ENCODE results near the gene MYO15B. TPM values are rescaled to one million over a fixed set of nuclear protein-coding genes. Genes with fewer than 3 reads are reported as not detected.

Gene MYO15B
- total and polyA plus RNA-seq, 2 donors (not counting 3 experiments of a cell fraction or from before 2014, with no cell fraction given) = 10.2 to 87.8 TPM

GRCh38 chr17:75619506-75620431 is 32.2 kb downstream of the MYO15B start:
- no peak overlapping the region for H3K27ac ChIP-seq (ENCODE audit: insufficient read depth, low read depth, low read length)
- no peaks in the 10 kb centered on the region for H3K27me3 ChIP-seq (ENCODE audit: control insufficient read depth in 2 of 2, insufficient read depth in 2 of 2, low read length in 2 of 2)
- ChIA-PET CTCF (interaction anchor here (0.5 to 3.9 kb wide), 11 partner anchors 8 to 172 kb away, joined by 3 to 92 read pairs (median 8); partner anchors contain the start of gene SMIM5), POLR2A (no interaction called here)
- TF ChIP-seq FOS (IDR thresholded peaks at IDR 0.05; ENCODE audit: borderline replicate concordance, insufficient read depth, low read length) (no peak), POLR2A (IDR thresholded peaks at IDR 0.05; ENCODE audit: low read depth, low read length) (no peak), MYC (IDR thresholded peaks at IDR 0.05; ENCODE audit: low read depth, low read length) (no peak), GATA2 (IDR thresholded peaks at IDR 0.05; ENCODE audit: insufficient read depth, insufficient read length, low read depth, low read length) (no peak), POLR2AphosphoS5 (IDR thresholded peaks at IDR 0.05; ENCODE audit: insufficient read depth, low read depth, low read length) (no peak), EZH2 (IDR thresholded peaks at IDR 0.05; ENCODE audit: borderline replicate concordance, low read depth, low read length, severe bottlenecking) (no peak)
- TF ChIP-seq, protein P1, sequence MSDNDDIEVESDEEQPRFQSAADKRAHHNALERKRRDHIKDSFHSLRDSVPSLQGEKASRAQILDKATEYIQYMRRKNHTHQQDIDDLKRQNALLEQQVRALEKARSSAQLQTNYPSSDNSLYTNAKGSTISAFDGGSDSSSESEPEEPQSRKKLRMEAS (IDR thresholded peaks at IDR 0.05; ENCODE audit: insufficient read depth, insufficient read length) = no peak
- TF ChIP-seq, protein P2, sequence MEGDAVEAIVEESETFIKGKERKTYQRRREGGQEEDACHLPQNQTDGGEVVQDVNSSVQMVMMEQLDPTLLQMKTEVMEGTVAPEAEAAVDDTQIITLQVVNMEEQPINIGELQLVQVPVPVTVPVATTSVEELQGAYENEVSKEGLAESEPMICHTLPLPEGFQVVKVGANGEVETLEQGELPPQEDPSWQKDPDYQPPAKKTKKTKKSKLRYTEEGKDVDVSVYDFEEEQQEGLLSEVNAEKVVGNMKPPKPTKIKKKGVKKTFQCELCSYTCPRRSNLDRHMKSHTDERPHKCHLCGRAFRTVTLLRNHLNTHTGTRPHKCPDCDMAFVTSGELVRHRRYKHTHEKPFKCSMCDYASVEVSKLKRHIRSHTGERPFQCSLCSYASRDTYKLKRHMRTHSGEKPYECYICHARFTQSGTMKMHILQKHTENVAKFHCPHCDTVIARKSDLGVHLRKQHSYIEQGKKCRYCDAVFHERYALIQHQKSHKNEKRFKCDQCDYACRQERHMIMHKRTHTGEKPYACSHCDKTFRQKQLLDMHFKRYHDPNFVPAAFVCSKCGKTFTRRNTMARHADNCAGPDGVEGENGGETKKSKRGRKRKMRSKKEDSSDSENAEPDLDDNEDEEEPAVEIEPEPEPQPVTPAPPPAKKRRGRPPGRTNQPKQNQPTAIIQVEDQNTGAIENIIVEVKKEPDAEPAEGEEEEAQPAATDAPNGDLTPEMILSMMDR (IDR thresholded peaks at IDR 0.05; ENCODE audit: extremely low read depth in 1 of 2, insufficient read depth in 1 of 2, low read depth in 1 of 2, low read length in 2 of 2) = peak; percentile 56 to 81
- no peaks in the 10 kb centered on the region for H3K79me2 ChIP-seq (ENCODE audit: control insufficient read depth, insufficient read depth, low read length)
- dilution Hi-C loops (cut with MboI; ENCODE audit: extremely low pct_ligation_motif_present, low sequenced_read_pairs) = no loop called here
- H3K9me3 ChIP-seq (replicated peaks; ENCODE audit: control insufficient read depth, insufficient read depth, low read length) = no peaks in the 10 kb centered on the region
- H2AFZ ChIP-seq (ENCODE audit: low read depth, low read length) = no peak overlapping the region
- peak; percentile 32 for DNase-seq (ENCODE audit: low read depth, low spot score)
- intact Hi-C loops (cut with micrococcal nuclease) = loop anchor here (1.0 kb wide), 1 partner anchor 131 kb away; no protein-coding TSS in a partner anchor
- H3K4me1 ChIP-seq (ENCODE audit: control insufficient read depth, extremely low read depth, insufficient read depth, low read length) = no peaks in the 10 kb centered on the region
- H4K20me1 ChIP-seq (replicated peaks; ENCODE audit: control insufficient read depth, extremely low read depth, insufficient read depth, low read length) = no peaks in the 10 kb centered on the region
- H3K9ac ChIP-seq (replicated peaks; ENCODE audit: extremely low read depth, insufficient read depth, low read length) = no peak overlapping the region
- peak; percentile 12 for FAIRE-seq
- BruUV-seq (replicated peaks) = no TSS peak
- H3K4me2 ChIP-seq (ENCODE audit: insufficient read depth, low read length) = no peak overlapping the region
- H3K36me3 ChIP-seq (ENCODE audit: control insufficient read depth in 2 of 2, extremely low read depth in 1 of 2, insufficient read depth in 2 of 2, low read length in 2 of 2) = no peaks in the 10 kb centered on the region
- H3K9me1 ChIP-seq (replicated peaks; ENCODE audit: control insufficient read depth, extremely low read depth, insufficient read depth, low read length) = no peaks in the 10 kb centered on the region
- H3K4me3 ChIP-seq (replicated peaks in 1 of 3; ENCODE audit: insufficient read depth in 1 of 3, low read depth in 1 of 3, low read length in 3 of 3) = no peak overlapping the region
